CD14-positive monocyte (primary cell): Measurements from ENCODE around the gene MTA1. TPM values are rescaled to one million over a fixed set of nuclear protein-coding genes. Genes with fewer than 3 reads are reported as not detected.

Source experiments
- DNase-seq, 3 donors: peaks; one replicate each; pipeline ENCODE4 v3.0.0-alpha.2; 2011 to 2022
- H2AFZ ChIP-seq: 2 replicates; pipeline ENCODE4 v1.6.0; 2012; ENCODE audit warnings: mild to moderate bottlenecking, low read depth, low read length, inconsistent platforms; ENCODE audit not compliant: insufficient read depth, poor library complexity, severe bottlenecking
- H3K27ac ChIP-seq, 2 donors: 1 replicate in 1 of 2; 2 replicates in 1 of 2; pipeline ENCODE4 v1.5.1; 2012 to 2013; ENCODE audit warnings: low read length in 2 of 2, control low read depth in 1 of 2, inconsistent platforms in 1 of 2, low read depth in 1 of 2, mild to moderate bottlenecking in 1 of 2
- H3K27me3 ChIP-seq, 2 donors: one replicate each; pipeline versions ENCODE4 v1.6.0 to v1.6.1; 2011 to 2013; ENCODE audit warnings: low read length in 2 of 2; ENCODE audit not compliant: control insufficient read depth in 2 of 2, insufficient read depth in 2 of 2
- H3K36me3 ChIP-seq, 2 donors: replicated peaks in 1 of 2; 1 replicate in 1 of 2; 2 replicates in 1 of 2; pipeline versions ENCODE4 v1.5.1 to v1.6.1; 2012 to 2013; ENCODE audit warnings: low read length in 2 of 2, control low read depth in 1 of 2, inconsistent platforms in 1 of 2, mild to moderate bottlenecking in 1 of 2; ENCODE audit not compliant: insufficient read depth in 2 of 2, control insufficient read depth in 1 of 2
- H3K4me1 ChIP-seq, 2 donors: 1 replicate in 1 of 2; 2 replicates in 1 of 2; pipeline versions ENCODE4 v1.5.1 to v1.6.1; 2012 to 2013; ENCODE audit warnings: low read length in 2 of 2, control low read depth in 1 of 2, inconsistent platforms in 1 of 2, mild to moderate bottlenecking in 1 of 2, moderate library complexity in 1 of 2; ENCODE audit not compliant: insufficient read depth in 2 of 2, control insufficient read depth in 1 of 2
- H3K4me2 ChIP-seq: replicated peaks from 2 replicates; pipeline ENCODE3; 2012; ENCODE audit warnings: low read length, moderate library complexity, mild to moderate bottlenecking; ENCODE audit not compliant: poor library complexity, severe bottlenecking; ENCODE audit errors: extremely low read depth
- H3K4me3 ChIP-seq, 3 experiments: fragments of 200-600 bp in 1 of 3; sonication (generic) in 1 of 3; replicated peaks in 1 of 3; 1 replicate in 2 of 3; 2 replicates in 1 of 3; pipeline ENCODE4 v1.5.1; 2011 to 2013; ENCODE audit warnings: low read length in 3 of 3, mild to moderate bottlenecking in 3 of 3, control low read depth in 2 of 3, low read depth in 2 of 3, inconsistent platforms in 1 of 3, moderate library complexity in 1 of 3
- H3K79me2 ChIP-seq: 2 replicates; pipeline ENCODE4 v1.6.0; 2012; ENCODE audit warnings: mild to moderate bottlenecking, control low read depth, inconsistent platforms, low read length, moderate library complexity; ENCODE audit not compliant: insufficient read depth
- H3K9ac ChIP-seq: 2 replicates; pipeline ENCODE4 v1.6.0; 2017; ENCODE audit warnings: low read length, mild to moderate bottlenecking; ENCODE audit not compliant: insufficient read depth, poor library complexity, severe bottlenecking
- H3K9me3 ChIP-seq, 2 donors: replicated peaks in 1 of 2; 1 replicate in 1 of 2; 2 replicates in 1 of 2; pipeline versions ENCODE4 v1.5.1 to v1.6.1; 2012 to 2013; ENCODE audit warnings: low read length in 2 of 2, control low read depth in 1 of 2; ENCODE audit not compliant: control insufficient read depth in 1 of 2, insufficient read depth in 1 of 2
- H4K20me1 ChIP-seq: 2 replicates; pipeline ENCODE4 v1.6.0; 2012; ENCODE audit warnings: mild to moderate bottlenecking, low read length, control low read depth, moderate library complexity; ENCODE audit not compliant: insufficient read depth
- H3K27ac Mint-ChIP-seq, 7 donors: one replicate each; pipeline ENCODE4 v1.8.0; 2020; ENCODE audit warnings: mild to moderate bottlenecking in 7 of 7, mixed read lengths in 7 of 7, moderate library complexity in 6 of 7, inconsistent platforms in 2 of 7
- H3K27me3 Mint-ChIP-seq, 3 donors: one replicate each; pipeline ENCODE4 v1.8.0; 2021 to 2022; ENCODE audit warnings: low read depth in 3 of 3, mild to moderate bottlenecking in 3 of 3, mixed read lengths in 3 of 3, moderate library complexity in 3 of 3, inconsistent platforms in 1 of 3
- H3K36me3 Mint-ChIP-seq, 2 donors: one replicate each; pipeline ENCODE4 v1.8.0; 2020; ENCODE audit warnings: mixed read lengths in 2 of 2, inconsistent platforms in 1 of 2, mild to moderate bottlenecking in 1 of 2
- H3K4me1 Mint-ChIP-seq: one replicate; pipeline ENCODE4 v1.8.0; 2020; ENCODE audit warnings: mild to moderate bottlenecking, mixed read lengths
- H3K4me3 Mint-ChIP-seq, 2 donors: one replicate each; pipeline ENCODE4 v1.8.0; 2020; ENCODE audit warnings: mild to moderate bottlenecking in 2 of 2, mixed read lengths in 2 of 2, moderate library complexity in 1 of 2
- H3K9me3 Mint-ChIP-seq, 7 donors: one replicate each; pipeline ENCODE4 v1.8.0; 2020 to 2022; ENCODE audit warnings: mixed read lengths in 7 of 7, mild to moderate bottlenecking in 6 of 7, moderate library complexity in 6 of 7, inconsistent platforms in 2 of 7
- WGBS: methylation state at CpG from one replicate; pipeline ENCODE4 v1.1.5; 2013; ENCODE audit warnings: missing lambda C conversion rate; ENCODE audit not compliant: insufficient coverage; 5-methylcytosine and 5-hydroxymethylcytosine counted together
- intact Hi-C, 2 donors: fragments of 100-400 bp; cut with micrococcal nuclease; formaldehyde crosslinking; loops; one replicate each; pipeline versions ENCODE4 v1.15.0 to v1.15.1; 2023
- polyA plus RNA-seq, 3 donors: library from polyadenylated mRNA; depleted of rRNA in 1 of 3; unstranded in 2 of 3; stranded (reverse) in 1 of 3; fragments of 300-500 nt in 2 of 3; fragments of >200 nt in 1 of 3; fragmentation: Illumina TruSeq in 2 of 3; gene quantifications; 1 replicate in 2 of 3; 2 replicates in 1 of 3; pipeline ENCODE4 v1.2.3, GENCODE V29; 2012 to 2021
- TF ChIP-seq, protein P1 (sequence below): fragments of 200-600 bp; IDR thresholded peaks from one replicate; pipeline ENCODE4 v1.8.0; 2022; ENCODE audit warnings: antibody characterized with exemption, mild to moderate bottlenecking

MTA1 gene
- polyA plus RNA-seq, 3 donors = 0.91 to 102 (median 2.0) TPM

GRCh38 chr14:105385322-105385637 lies 34.3 kb upstream of the MTA1 start:
- Histone ChIP-seq H3K27ac (peak overlapping the region in 1 of 2 donors; percentile 31), H3K27me3 (no peaks in the 10 kb centered on the region), H3K4me3 (no peak overlapping the region), H3K9me3 (no peaks in the 10 kb centered on the region), H3K4me2 (no peak overlapping the region), H3K36me3 (peaks cover 28 to 29% of the 10 kb centered on the region in 2 donors), H4K20me1 (no peaks in the 10 kb centered on the region), H3K79me2 (no peaks in the 10 kb centered on the region), H3K9ac (no peak overlapping the region), H3K4me1 (peaks cover 37 to 50% of the 10 kb centered on the region in 2 donors), H2AFZ (no peak overlapping the region)
- no peak for DNase-seq
- H3K9me3 Mint-ChIP-seq = no peaks in the 10 kb centered on the region
- 97% methylated on average over 16 of the region's 19 CpGs for WGBS
- intact Hi-C loops = loop anchor here in 1 of 2 donors (5.0 kb wide), 1 partner anchor 87 kb away; the partner anchor contains the start of gene CRIP2
- no peaks in the 10 kb centered on the region for H3K27me3 Mint-ChIP-seq
- no peak overlapping the region for H3K4me3 Mint-ChIP-seq
- no peak overlapping the region for H3K27ac Mint-ChIP-seq
- peaks cover 21 to 47% of the 10 kb centered on the region in 2 donors for H3K36me3 Mint-ChIP-seq
- peaks cover 33% of the 10 kb centered on the region for H3K4me1 Mint-ChIP-seq
- TF ChIP-seq, protein P1, sequence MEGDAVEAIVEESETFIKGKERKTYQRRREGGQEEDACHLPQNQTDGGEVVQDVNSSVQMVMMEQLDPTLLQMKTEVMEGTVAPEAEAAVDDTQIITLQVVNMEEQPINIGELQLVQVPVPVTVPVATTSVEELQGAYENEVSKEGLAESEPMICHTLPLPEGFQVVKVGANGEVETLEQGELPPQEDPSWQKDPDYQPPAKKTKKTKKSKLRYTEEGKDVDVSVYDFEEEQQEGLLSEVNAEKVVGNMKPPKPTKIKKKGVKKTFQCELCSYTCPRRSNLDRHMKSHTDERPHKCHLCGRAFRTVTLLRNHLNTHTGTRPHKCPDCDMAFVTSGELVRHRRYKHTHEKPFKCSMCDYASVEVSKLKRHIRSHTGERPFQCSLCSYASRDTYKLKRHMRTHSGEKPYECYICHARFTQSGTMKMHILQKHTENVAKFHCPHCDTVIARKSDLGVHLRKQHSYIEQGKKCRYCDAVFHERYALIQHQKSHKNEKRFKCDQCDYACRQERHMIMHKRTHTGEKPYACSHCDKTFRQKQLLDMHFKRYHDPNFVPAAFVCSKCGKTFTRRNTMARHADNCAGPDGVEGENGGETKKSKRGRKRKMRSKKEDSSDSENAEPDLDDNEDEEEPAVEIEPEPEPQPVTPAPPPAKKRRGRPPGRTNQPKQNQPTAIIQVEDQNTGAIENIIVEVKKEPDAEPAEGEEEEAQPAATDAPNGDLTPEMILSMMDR = no peak

GRCh38 chr14:105385698-105386365 lies 33.8 kb upstream of the MTA1 start:
- Mint-ChIP-seq H3K9me3 (no peaks in the 10 kb centered on the region), H3K4me3 (no peak overlapping the region), H3K36me3 (peaks cover 21 to 47% of the 10 kb centered on the region in 2 donors), H3K27me3 (no peaks in the 10 kb centered on the region), H3K4me1 (peaks cover 38% of the 10 kb centered on the region), H3K27ac (peak overlapping the region in 3 of 7 donors; percentile 32 to 68 (median 52))
- H3K36me3 ChIP-seq = peaks cover 28 to 29% of the 10 kb centered on the region in 2 donors
- no peak overlapping the region for H3K9ac ChIP-seq
- no peaks in the 10 kb centered on the region for H3K27me3 ChIP-seq
- peak overlapping the region in 1 of 2 donors; percentile 31 for H3K27ac ChIP-seq
- H2AFZ ChIP-seq = no peak overlapping the region
- TF ChIP-seq, protein P1 = no peak
- H3K79me2 ChIP-seq = no peaks in the 10 kb centered on the region
- no peak overlapping the region for H3K4me2 ChIP-seq
- H3K9me3 ChIP-seq = no peaks in the 10 kb centered on the region
- H3K4me1 ChIP-seq = peaks cover 42 to 56% of the 10 kb centered on the region in 2 donors
- WGBS = 85% methylated on average over 21 of the region's 22 CpGs
- no peak overlapping the region for H3K4me3 ChIP-seq
- DNase-seq = peak in 2 of 3 donors; percentile 45 to 47
- H4K20me1 ChIP-seq = no peaks in the 10 kb centered on the region
- intact Hi-C loops = loop anchor here in 1 of 2 donors (5.0 kb wide), 1 partner anchor 86 kb away; the partner anchor contains the start of gene CRIP2
